Upper lobe of left lung (tissue), 6 donors: ENCODE results near the gene THRA. TPM values are rescaled to one million over a fixed set of nuclear protein-coding genes. Genes with fewer than 3 reads are reported as not detected.
A peak's percentile ranks its signal among the peaks of the same experiment; 100 is the strongest.

Experiments used
- ATAC-seq, 2 donors: fragments of 200-7000 bp; cut with Tn5 transposase; one replicate each; pipeline ENCODE4 v1.9.1; 2022; ENCODE audit warnings: mild to moderate bottlenecking in 2 of 2, moderate library complexity in 2 of 2; ENCODE audit not compliant: low FRiP score in 2 of 2
- DNase-seq, 2 donors: peaks; one replicate each; pipeline ENCODE4 v3.0.0-alpha.2; 2019 to 2020
- H3K27ac ChIP-seq, 4 donors: fragments of 200-600 bp; sonication (generic); one replicate each; pipeline ENCODE4 v1.5.1; 2016 to 2019
- H3K27me3 ChIP-seq, 4 donors: fragments of 200-600 bp; sonication (generic); one replicate each; pipeline ENCODE4 v1.5.1; 2017 to 2019
- H3K36me3 ChIP-seq, 4 donors: fragments of 200-600 bp; sonication (generic); one replicate each; pipeline ENCODE4 v1.5.1; 2016 to 2019
- H3K4me1 ChIP-seq, 4 donors: fragments of 200-600 bp; sonication (generic); one replicate each; pipeline ENCODE4 v1.5.1; 2018 to 2019
- H3K4me3 ChIP-seq, 4 donors: fragments of 200-600 bp; sonication (generic); one replicate each; pipeline ENCODE4 v1.5.1; 2017 to 2019; ENCODE audit warnings: mild to moderate bottlenecking in 2 of 4, moderate library complexity in 1 of 4
- H3K9me3 ChIP-seq, 4 donors: fragments of 200-600 bp; sonication (generic); one replicate each; pipeline ENCODE4 v1.5.1; 2018 to 2019
- EP300 ChIP-seq, 4 donors: sonication (generic); formaldehyde crosslinking; IDR thresholded peaks; one replicate each; pipeline ENCODE4 v1.5.1; 2017; ENCODE audit warnings: antibody characterized with exemption in 4 of 4, control low read depth in 2 of 4
- POLR2A ChIP-seq, 4 donors: fragments of 450-650 bp; IDR thresholded peaks; one replicate each; pipeline ENCODE4 v1.5.1; 2016 to 2017; ENCODE audit warnings: antibody characterized with exemption in 4 of 4, mild to moderate bottlenecking in 2 of 4
- POLR2AphosphoS5 ChIP-seq, 2 donors: sonication (generic); formaldehyde crosslinking; IDR thresholded peaks; one replicate each; pipeline ENCODE4 v1.5.1; 2017; ENCODE audit warnings: antibody characterized with exemption in 2 of 2
- WGBS, 2 donors: methylation state at CpG; one replicate each; pipeline ENCODE4 v1.1.5; 2017 to 2018; 5-methylcytosine and 5-hydroxymethylcytosine counted together
- total RNA-seq, 6 donors: library from RNA; depleted of rRNA in 4 of 6; stranded (reverse); fragments of >200 nt in 4 of 6; gene quantifications; one replicate each; pipeline versions ENCODE4 v1.1.0 to v1.2.1, GENCODE V29; 2016 to 2021
- TF ChIP-seq, protein P1 (sequence below), 6 experiments: fragments of 450-650 bp in 4 of 6; fragments of 200-600 bp in 2 of 6; sonication (generic) in 2 of 6; IDR thresholded peaks; one replicate each; pipeline ENCODE4 v1.5.1; 2016 to 2019; ENCODE audit warnings: antibody characterized with exemption in 6 of 6
- donor health status: DM: no; HTN: no; CAD: no; lungs with moderate emphysema.
- donor health status: DM: no; HTN: yes; CAD: no; lungs with severe emphysema.

Gene THRA
- total RNA-seq, 6 donors from 2014 or later: 31.0 to 55.3 (median 49.9) TPM

DNA sequence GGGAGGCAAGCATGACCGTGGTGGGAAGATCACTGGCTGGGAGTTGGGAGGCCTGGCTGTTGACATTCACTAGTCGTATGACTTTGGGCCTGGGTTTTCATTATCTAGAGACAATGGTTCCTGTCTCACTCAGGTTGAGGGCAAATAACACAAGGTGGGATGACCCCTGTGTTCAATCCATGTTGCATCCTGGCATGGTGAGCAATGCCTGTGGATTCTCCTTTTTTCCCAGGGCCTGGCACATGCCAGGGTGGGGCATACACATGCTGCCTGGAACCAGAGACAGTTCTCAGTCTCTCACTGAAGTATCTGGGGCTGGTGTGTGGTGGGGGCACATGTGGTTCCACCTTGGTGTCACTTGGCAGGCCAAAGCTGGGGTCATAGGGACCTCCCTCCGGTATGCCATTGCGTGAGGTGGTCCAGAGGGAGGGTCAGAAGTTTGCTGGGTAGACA is 5.4 kb downstream of the THRA start:
- no peak for DNase-seq
- WGBS, 2 donors: 35 to 38% methylated on average over 3 to 4 of the region's 4 CpGs
- Histone ChIP-seq H3K4me3 (peak overlapping the region in 2 of 4 donors; percentile 33 to 37), H3K4me1 (peaks cover 81 to 96% (median 86%) of the 10 kb centered on the region in 4 donors), H3K27me3 (no peaks in the 10 kb centered on the region), H3K9me3 (no peaks in the 10 kb centered on the region), H3K36me3 (no peaks in the 10 kb centered on the region), H3K27ac (peak overlapping the region; percentile 86 to 94 (median 90))
- no peak for TF ChIP-seq EP300 (IDR thresholded peaks at IDR 0.05)
- TF ChIP-seq POLR2A (IDR thresholded peaks at IDR 0.05): no peak
- no peak for TF ChIP-seq POLR2AphosphoS5 (IDR thresholded peaks at IDR 0.05)
- TF ChIP-seq, protein P1, sequence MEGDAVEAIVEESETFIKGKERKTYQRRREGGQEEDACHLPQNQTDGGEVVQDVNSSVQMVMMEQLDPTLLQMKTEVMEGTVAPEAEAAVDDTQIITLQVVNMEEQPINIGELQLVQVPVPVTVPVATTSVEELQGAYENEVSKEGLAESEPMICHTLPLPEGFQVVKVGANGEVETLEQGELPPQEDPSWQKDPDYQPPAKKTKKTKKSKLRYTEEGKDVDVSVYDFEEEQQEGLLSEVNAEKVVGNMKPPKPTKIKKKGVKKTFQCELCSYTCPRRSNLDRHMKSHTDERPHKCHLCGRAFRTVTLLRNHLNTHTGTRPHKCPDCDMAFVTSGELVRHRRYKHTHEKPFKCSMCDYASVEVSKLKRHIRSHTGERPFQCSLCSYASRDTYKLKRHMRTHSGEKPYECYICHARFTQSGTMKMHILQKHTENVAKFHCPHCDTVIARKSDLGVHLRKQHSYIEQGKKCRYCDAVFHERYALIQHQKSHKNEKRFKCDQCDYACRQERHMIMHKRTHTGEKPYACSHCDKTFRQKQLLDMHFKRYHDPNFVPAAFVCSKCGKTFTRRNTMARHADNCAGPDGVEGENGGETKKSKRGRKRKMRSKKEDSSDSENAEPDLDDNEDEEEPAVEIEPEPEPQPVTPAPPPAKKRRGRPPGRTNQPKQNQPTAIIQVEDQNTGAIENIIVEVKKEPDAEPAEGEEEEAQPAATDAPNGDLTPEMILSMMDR (IDR thresholded peaks at IDR 0.05): no peak
- no peak for ATAC-seq

DNA sequence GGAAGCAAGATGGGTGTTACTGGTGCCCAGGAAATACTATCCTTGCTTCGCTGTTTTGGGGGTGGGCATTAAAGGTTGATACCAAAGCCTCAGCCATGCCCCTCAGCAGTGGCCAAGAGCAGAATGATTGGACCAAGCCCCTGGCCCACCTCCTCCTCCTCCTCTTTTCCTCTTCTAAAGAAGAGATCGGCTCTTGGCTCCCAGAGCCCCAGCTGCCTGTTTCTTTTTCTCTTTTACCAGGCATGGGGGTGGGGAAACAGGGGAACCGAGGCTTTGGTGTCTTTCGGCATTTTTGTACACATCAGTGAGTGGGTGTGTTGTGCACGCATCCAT is 5.8 kb downstream of the THRA start:
- 6 to 11% methylated on average over 5 of the region's 5 CpGs for WGBS, 2 donors
- Histone ChIP-seq H3K27me3 (no peaks in the 10 kb centered on the region), H3K36me3 (no peaks in the 10 kb centered on the region), H3K27ac (peak overlapping the region; percentile 86 to 94 (median 90)), H3K4me1 (peaks cover 85 to 98% (median 90%) of the 10 kb centered on the region in 4 donors), H3K4me3 (peak overlapping the region in 3 of 4 donors; percentile 13 to 37 (median 33)), H3K9me3 (no peaks in the 10 kb centered on the region)
- DNase-seq (no peak), ATAC-seq (no peak)
- TF ChIP-seq POLR2A (IDR thresholded peaks at IDR 0.05) (no peak), POLR2AphosphoS5 (IDR thresholded peaks at IDR 0.05) (peak in 1 of 2 donors; percentile 7)

DNA sequence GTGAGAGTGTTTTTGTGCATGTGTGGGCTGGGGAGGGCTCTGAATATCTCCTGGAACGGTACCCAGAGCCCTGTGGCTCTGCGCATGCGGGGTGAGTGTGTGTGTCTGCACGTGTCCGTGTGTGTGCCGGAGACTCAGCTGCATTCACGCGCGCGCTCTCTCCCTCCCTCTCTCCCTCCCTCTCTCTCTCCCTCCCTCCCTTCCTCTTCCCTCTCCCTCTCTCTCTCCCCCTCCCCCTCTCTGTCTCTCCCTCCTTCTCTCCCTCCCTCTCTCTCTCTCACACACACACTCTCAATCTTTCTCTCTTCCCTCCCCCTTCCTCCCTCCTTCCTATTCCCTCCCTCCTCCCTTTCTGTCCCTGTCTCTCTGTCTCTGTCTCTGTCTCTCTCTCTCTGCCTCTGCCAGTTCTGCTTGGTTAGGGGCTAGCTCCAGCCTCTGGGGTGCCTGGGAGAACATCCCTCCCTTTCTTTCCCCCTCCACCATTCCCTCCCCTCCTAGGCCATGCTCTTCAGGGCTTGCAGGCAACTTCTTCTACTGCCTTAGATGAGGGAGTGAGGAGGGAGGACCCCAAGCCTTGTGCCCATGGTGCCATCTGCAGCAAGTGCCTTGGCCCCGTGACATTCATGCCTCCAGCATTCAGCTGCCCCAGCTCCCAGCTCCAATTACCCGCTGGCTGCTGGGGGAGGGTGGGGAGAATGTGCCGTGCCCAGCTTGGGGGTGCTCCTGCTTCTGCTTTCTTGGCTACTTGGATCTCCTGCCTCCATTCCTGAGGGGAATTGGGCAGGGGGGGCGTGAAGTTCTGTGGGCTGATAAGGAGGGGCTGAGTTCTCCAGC is 6.4 kb downstream of the THRA start:
- peaks cover 85 to 98% (median 94%) of the 10 kb centered on the region in 4 donors for H3K4me1 ChIP-seq
- H3K9me3 ChIP-seq: no peaks in the 10 kb centered on the region
- no peaks in the 10 kb centered on the region for H3K27me3 ChIP-seq
- H3K27ac ChIP-seq: peak overlapping the region; percentile 86 to 94 (median 90)
- TF ChIP-seq, protein P1 (IDR thresholded peaks at IDR 0.05): no peak
- TF ChIP-seq POLR2AphosphoS5 (IDR thresholded peaks at IDR 0.05): peak in 1 of 2 donors; percentile 60
- peak in 2 of 4 donors; percentile 14 to 34 for TF ChIP-seq POLR2A (IDR thresholded peaks at IDR 0.05)
- WGBS, 2 donors: 6 to 7% methylated on average over 14 of the region's 14 CpGs
- H3K4me3 ChIP-seq: peak overlapping the region in 3 of 4 donors; percentile 13 to 37 (median 33)
- H3K36me3 ChIP-seq: peaks cover 0 to under 1% (median 0%) of the 10 kb centered on the region in 4 donors
- peak; percentile 81 to 90 for DNase-seq
- ATAC-seq: peak; percentile 4 to 79

DNA sequence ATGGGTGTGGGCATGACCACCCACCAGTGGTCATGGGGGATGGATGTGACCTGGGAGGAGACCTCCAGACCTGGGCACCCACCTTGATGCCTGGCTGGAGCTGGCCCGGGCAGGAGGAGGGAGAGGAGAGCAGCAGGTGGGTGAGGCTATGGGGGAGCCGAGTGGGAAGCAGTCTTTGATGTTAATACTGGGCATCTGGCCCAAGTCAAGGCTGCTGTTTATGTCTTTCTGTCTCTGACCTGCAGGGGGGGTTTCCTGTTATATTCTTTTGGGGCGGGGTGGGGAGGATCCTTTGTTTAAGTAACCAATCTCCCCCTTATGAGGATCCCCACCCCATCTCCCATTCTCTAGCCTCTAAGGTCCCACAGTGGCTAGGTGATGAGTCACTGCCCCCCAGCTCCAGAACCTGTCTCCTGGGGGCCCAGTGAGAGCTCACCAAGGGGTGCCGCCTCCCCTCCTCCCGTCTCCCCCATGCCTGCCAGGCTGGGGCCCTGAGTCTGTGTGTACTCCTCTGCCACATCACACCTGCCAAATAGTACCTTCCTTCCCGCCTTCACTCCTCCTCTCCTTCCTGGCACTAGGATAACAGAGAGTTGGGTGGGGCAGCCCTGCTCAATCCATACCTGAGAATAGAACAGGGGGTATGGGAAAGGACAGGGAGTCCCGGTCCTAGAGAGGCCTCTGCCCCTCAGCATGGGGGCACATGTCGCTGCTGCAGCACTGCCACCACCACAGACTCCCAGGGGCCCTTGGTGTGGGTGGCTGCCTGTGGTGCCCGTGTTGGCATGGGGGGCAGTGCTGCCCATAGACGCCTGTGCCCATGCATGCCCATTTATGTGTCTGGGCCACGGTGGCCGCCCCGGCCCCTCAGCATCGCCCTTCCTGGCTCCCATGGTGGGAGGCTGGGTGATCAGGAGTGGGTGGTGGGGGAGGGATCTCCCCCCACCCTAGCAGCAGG is 7.3 kb downstream of the THRA start:
- ATAC-seq: peak in 1 of 2 donors; percentile 9
- Histone ChIP-seq H3K36me3 (peaks cover 0 to 8% (median 3%) of the 10 kb centered on the region in 4 donors), H3K27ac (peak overlapping the region; percentile 86 to 94 (median 90)), H3K4me3 (peak overlapping the region in 2 of 4 donors; percentile 33 to 37), H3K9me3 (no peaks in the 10 kb centered on the region), H3K4me1 (peaks cover 85 to 98% (median 94%) of the 10 kb centered on the region in 4 donors), H3K27me3 (no peaks in the 10 kb centered on the region)
- TF ChIP-seq POLR2AphosphoS5 (IDR thresholded peaks at IDR 0.05): peak; percentile 60 to 62
- TF ChIP-seq POLR2A (IDR thresholded peaks at IDR 0.05): peak in 1 of 4 donors; percentile 50
- TF ChIP-seq EP300 (IDR thresholded peaks at IDR 0.05): peak in 2 of 4 donors; percentile 4 to 82
- TF ChIP-seq, protein P1 (IDR thresholded peaks at IDR 0.05): peak in 5 of 6 experiments; percentile 13 to 50 (median 36)
- peak; percentile 79 to 82 for DNase-seq
- 15 to 20% methylated on average over 6 to 8 of the region's 14 CpGs for WGBS, 2 donors
